NCI-H1694 treated with DMSO at 0.1 percent for 48 hours (cell line): ENCODE measurements around the gene ODAD2.
"Not testable (repeated sequence)": the region's sequence is repeated elsewhere in the genome, so short reads cannot be mapped to it uniquely, and the experiment has no call there.

Source experiments
- DNase-seq: peaks from one replicate; lab custom pipeline; 2025; lab: John Stamatoyannopoulos, UW

The ODAD2 gene

GRCh38 chr10:27970795-27971194 is 28.1 kb downstream of the ODAD2 start:
- not testable (repeated sequence) for DNase-seq

GRCh38 chr10:27969931-27970330 is 28.9 kb downstream of the ODAD2 start:
- DNase-seq, result not testable (repeated sequence)

GRCh38 chr10:27959093-27959715 is 39.7 kb downstream of the ODAD2 start:
- DNase-seq, result no peak

GRCh38 chr10:27958383-27958782 is 40.5 kb downstream of the ODAD2 start:
- not testable (repeated sequence) for DNase-seq

GRCh38 chr10:27950242-27950564 is 48.7 kb downstream of the ODAD2 start:
- no peak for DNase-seq

- no peak for DNase-seq
Observed at GRCh38 chr10:27949528-27950241, 49.2 kb downstream of the ODAD2 start.

GRCh38 chr10:27948186-27948585 is 50.7 kb downstream of the ODAD2 start:
- DNase-seq, result no peak

- DNase-seq, result no peak
Observed at GRCh38 chr10:27947540-27947939, 51.3 kb downstream of the ODAD2 start.

GRCh38 chr10:27944005-27944404 is 54.9 kb downstream of the ODAD2 start:
- DNase-seq, result no peak

GRCh38 chr10:27914888-27915287 is 84.0 kb downstream of the ODAD2 start:
- DNase-seq, result no peak

- no peak for DNase-seq
Observed at GRCh38 chr10:27912231-27912630, 86.6 kb downstream of the ODAD2 start.

- DNase-seq, result no peak
Observed at GRCh38 chr10:27911539-27911938, 87.3 kb downstream of the ODAD2 start.

GRCh38 chr10:27911011-27911410 is 87.9 kb downstream of the ODAD2 start:
- DNase-seq, result no peak

GRCh38 chr10:27908231-27908630 is 90.6 kb downstream of the ODAD2 start:
- no peak for DNase-seq

- not testable (repeated sequence) for DNase-seq
Observed at GRCh38 chr10:27899485-27899884, 99.4 kb downstream of the ODAD2 start.

- no peak for DNase-seq
Observed at GRCh38 chr10:27899058-27899457, 99.8 kb downstream of the ODAD2 start.

- no peak for DNase-seq
Observed at GRCh38 chr10:27893358-27893954, 105.4 kb downstream of the ODAD2 start.

GRCh38 chr10:27890971-27891370 is 107.9 kb downstream of the ODAD2 start:
- no peak for DNase-seq

- no peak for DNase-seq
Observed at GRCh38 chr10:27889518-27889917, 109.4 kb downstream of the ODAD2 start.

GRCh38 chr10:27884185-27884641 is 114.7 kb downstream of the ODAD2 start:
- no peak for DNase-seq

GRCh38 chr10:27878281-27878680 is 120.6 kb downstream of the ODAD2 start:
- DNase-seq, result no peak

GRCh38 chr10:27865221-27865635 is 133.7 kb downstream of the ODAD2 start:
- DNase-seq, result no peak

GRCh38 chr10:27861781-27862180 is 137.1 kb downstream of the ODAD2 start:
- no peak for DNase-seq
